HG03575 (cell line): ENCODE measurements around the gene GALNTL6.
"Not testable (repeated sequence)": the region's sequence is repeated elsewhere in the genome, so short reads cannot be mapped to it uniquely, and the experiment has no call there.

Experiments used
- ATAC-seq: cut with Tn5 transposase; IDR thresholded peaks from one replicate; pipeline ENCODE4 v1.9.1; 2021; ENCODE audit not compliant: unreplicated experiment, insufficient number of reproducible peaks, low FRiP score; ENCODE audit errors: extremely low read depth

The GALNTL6 gene

GRCh38 chr4:172733645-172734044, 920.4 kb downstream of the GALNTL6 start:
- not testable (repeated sequence) for ATAC-seq

- no peak for ATAC-seq
Measured at GRCh38 chr4:172734555-172734954, 921.4 kb downstream of the GALNTL6 start.

DNA sequence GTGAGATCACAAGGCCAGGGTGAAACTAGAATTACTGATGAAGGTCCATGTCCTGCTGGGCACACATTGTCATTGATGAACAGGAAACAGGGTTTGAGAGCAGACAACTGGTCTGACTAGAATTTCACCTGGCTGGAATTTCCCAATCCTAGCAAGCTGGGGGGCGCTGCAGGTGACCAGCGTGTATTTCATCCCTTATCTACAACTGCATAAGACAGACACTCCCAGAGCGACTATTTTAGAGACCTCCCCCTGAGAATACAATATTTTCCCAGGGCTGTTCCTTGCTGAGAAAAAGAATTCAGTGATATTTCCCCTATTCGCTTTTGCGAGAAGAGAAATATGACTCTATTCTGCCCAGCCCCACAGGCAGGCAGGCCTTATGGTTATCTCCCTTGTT, 922.8 kb downstream of the GALNTL6 start:
- no peak for ATAC-seq

GRCh38 chr4:172740434-172740833, 927.2 kb downstream of the GALNTL6 start:
- ATAC-seq = peak; percentile 99

- peak; percentile 99 for ATAC-seq
Measured at GRCh38 chr4:172750910-172751309, 937.7 kb downstream of the GALNTL6 start.

- ATAC-seq = no peak
Measured at GRCh38 chr4:172751550-172751949, 938.3 kb downstream of the GALNTL6 start.

- no peak for ATAC-seq
Measured at GRCh38 chr4:172758586-172759340, 945.6 kb downstream of the GALNTL6 start.

- ATAC-seq = no peak
Measured at GRCh38 chr4:172760512-172760911, 947.3 kb downstream of the GALNTL6 start.

GRCh38 chr4:172762895-172763294, 949.7 kb downstream of the GALNTL6 start:
- ATAC-seq = no peak

DNA sequence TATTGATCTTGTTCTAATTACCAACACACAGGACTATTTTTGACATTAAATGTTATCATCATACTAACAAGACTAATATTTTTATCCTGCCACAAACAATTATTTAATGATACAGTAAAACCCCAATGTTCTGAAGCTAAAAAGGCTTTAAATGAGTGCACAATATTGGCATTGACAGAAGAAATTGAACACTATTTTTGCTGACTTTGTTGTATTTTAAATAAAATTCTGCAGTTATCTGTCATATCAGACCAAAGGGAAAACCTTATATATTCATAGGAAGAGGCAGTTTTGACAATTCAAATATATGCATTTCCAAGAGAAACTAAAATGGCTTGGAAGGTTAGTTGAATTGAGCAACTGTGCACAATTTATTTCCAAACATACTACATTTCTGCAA, 957.6 kb downstream of the GALNTL6 start:
- no peak for ATAC-seq

DNA sequence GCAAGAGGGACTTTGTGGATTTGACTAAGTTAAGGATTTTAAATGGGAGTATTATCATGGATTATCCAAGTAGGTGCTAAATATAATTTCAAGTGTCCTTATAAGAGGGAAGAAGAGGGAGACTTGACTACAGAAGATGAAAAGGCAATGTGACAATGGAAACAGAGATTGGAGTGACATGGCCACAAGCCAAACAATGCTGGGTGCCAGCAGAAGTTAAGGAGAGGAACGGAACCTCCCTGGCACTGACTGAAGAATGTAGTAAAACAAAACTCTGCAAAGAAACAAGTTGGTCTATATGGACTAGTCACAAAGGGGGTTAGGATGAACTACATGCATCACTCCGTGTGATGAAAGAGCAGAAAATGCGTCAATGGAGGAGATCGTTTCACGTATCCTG, 959.6 kb downstream of the GALNTL6 start:
- ATAC-seq = no peak

DNA sequence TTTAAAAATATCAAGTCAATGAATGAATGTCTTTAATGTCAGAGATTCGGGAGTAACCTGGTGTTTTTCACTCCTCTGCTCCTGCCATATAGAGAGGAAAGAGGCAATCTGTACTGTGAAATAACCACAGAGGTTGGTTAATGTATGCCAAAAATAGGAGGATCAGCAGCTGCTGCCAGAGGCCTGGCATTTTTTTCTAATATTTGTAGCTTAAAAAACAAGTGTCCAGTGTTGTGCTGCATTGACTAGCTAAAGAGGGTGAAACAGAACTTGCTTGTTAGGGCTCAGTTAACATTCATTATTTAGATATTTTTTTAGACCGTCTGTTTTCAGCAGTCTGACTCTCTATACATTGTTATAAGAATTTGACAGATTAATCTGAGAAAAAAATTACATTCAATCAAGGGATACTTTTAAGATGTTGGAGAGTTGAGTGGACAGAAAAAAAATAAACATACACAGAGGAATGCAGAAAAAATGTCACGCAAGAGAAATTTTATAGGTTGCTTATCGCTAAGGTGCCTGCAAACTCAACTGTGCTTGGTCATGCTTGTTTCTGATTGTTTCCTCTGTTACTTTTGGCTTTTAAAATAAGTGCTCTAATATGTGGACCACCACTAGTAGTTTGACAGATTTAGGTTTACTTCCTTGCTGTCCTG, 963.1 kb downstream of the GALNTL6 start:
- no peak for ATAC-seq

- no peak for ATAC-seq
Measured at GRCh38 chr4:172777729-172778431, 964.7 kb downstream of the GALNTL6 start.

GRCh38 chr4:172778583-172778982, 965.4 kb downstream of the GALNTL6 start:
- ATAC-seq = no peak

DNA sequence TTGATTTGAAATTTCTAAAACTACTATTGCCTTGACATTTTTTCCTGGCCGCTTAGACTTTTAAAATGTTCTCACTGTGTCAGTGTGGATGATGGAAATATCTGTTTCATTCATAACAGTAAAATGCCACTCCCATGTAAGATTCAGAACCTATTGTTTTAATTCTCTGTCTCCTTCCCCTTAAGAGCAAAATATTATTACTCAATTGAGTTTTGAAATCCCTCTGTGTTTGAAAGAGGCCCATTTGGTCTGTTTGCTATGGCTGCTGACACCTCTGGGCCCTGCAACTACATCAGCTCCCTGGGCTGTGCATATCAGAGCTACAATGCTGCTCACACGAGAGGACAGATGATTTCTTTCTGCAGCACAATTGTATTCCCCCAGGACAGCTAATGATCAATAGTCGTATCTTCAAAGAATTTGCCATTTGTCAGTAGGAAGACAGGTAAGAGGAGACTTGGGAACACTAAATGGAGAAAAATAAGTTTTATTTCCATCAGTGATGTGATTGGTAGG, 967.4 kb downstream of the GALNTL6 start:
- ATAC-seq = no peak

- ATAC-seq = no peak
Measured at GRCh38 chr4:172785613-172786012, 972.4 kb downstream of the GALNTL6 start.

DNA sequence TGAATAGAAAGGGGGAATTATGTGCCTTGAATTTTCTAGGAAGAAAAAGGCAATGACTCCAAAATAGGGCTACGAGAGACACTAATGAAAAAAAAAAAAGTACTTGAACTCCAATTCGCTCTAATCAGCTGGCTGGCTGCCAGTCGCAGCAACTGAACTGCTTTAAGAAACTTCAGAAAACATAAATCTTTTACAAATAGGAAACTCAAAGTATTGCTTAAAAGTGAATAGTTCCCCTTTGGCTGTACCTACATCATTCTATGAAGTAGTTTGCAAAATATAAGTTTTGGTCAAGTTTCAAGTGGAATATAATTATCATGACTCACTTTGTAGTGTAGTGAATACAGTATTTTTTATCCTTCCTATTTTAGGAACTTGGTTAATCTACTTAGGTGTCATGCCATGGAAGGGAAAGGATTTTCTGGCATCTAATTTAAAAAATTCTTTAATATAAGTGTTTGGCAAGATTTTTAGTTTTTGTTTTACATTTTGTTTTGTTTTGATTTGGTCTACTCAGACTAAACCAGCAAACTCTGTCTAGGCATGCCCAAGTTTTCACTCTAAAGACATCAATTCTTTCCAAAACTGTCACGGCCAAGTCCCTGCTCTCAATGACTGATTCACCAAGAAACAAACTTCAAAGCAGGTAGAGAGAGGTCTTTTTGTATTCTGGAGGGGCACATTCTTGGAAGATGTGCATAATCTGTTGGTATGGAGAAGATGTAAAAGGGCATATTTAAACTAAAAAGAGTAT, 973.0 kb downstream of the GALNTL6 start:
- no peak for ATAC-seq

- ATAC-seq = no peak
Measured at GRCh38 chr4:172787111-172787510, 973.9 kb downstream of the GALNTL6 start.

GRCh38 chr4:172791841-172792240, 978.6 kb downstream of the GALNTL6 start:
- ATAC-seq = no peak
